NOMO-1 treated with DMSO at 0.1 percent for 48 hours (cell line): ENCODE data around the gene HOXC11.
A peak's percentile ranks its signal among the peaks of the same experiment; 100 is the strongest.

Source experiments
- DNase-seq: peaks from one replicate; lab custom pipeline; 2025; ENCODE audit not compliant: unreplicated experiment; lab: John Stamatoyannopoulos, UW

HOXC11 gene

GRCh38 chr12:54009171-54010052 is 36.5 kb downstream of the HOXC11 start:
- DNase-seq: no peak

GRCh38 chr12:54010053-54010971 is 37.4 kb downstream of the HOXC11 start:
- DNase-seq: no peak

GRCh38 chr12:54010972-54011664 is 38.2 kb downstream of the HOXC11 start:
- no peak for DNase-seq

- DNase-seq: no peak
Observed at GRCh38 chr12:54011665-54012532, 39.0 kb downstream of the HOXC11 start.

GRCh38 chr12:54012631-54013409 is 39.9 kb downstream of the HOXC11 start:
- no peak for DNase-seq

- DNase-seq: no peak
Observed at GRCh38 chr12:54014377-54015017, 41.6 kb downstream of the HOXC11 start.

GRCh38 chr12:54015018-54015931 is 42.3 kb downstream of the HOXC11 start:
- no peak for DNase-seq

- DNase-seq: no peak
Observed at GRCh38 chr12:54016051-54016450, 43.1 kb downstream of the HOXC11 start.

GRCh38 chr12:54016478-54016964 is 43.6 kb downstream of the HOXC11 start:
- DNase-seq: no peak

GRCh38 chr12:54017027-54017788 is 44.3 kb downstream of the HOXC11 start:
- no peak for DNase-seq

- DNase-seq: peak; percentile 85
Observed at GRCh38 chr12:54017878-54018467, 45.0 kb downstream of the HOXC11 start.

- DNase-seq: no peak
Observed at GRCh38 chr12:54018468-54018984, 45.6 kb downstream of the HOXC11 start.

- no peak for DNase-seq
Observed at GRCh38 chr12:54019091-54019811, 46.3 kb downstream of the HOXC11 start.

- DNase-seq: no peak
Observed at GRCh38 chr12:54019924-54020590, 47.1 kb downstream of the HOXC11 start.
